SK-N-SH (cell line): ENCODE data around the gene ARL6IP5. TPM values are rescaled to one million over a fixed set of nuclear protein-coding genes. Genes with fewer than 3 reads are reported as not detected.

Source experiments
- CTCF ChIA-PET: fragments of 300-600, 350-600 bp; formaldehyde crosslinking; extraction: SDS; loops from one replicate; lab custom pipeline; 2021; lab: Yijun Ruan, JAX
- POLR2A ChIA-PET: fragments of 350-600 bp; sonication (Branson Sonifier 250); formaldehyde crosslinking; extraction: SDS; loops from one replicate; lab custom pipeline; 2020; ENCODE audit warnings: antibody characterized with exemption, inconsistent platforms; lab: Yijun Ruan, JAX
- DNase-seq: peaks from one replicate; pipeline ENCODE4 v3.0.0; 2012
- H2AFZ ChIP-seq: fragments of 200-600 bp; sonication (generic); 2 replicates; pipeline ENCODE4 v1.8.1; 2016; ENCODE audit warnings: antibody characterized with exemption, mild to moderate bottlenecking, low read depth
- H3F3A ChIP-seq: fragments of 200-600 bp; sonication (generic); replicated peaks from 2 replicates; pipeline ENCODE3; 2016; ENCODE audit warnings: antibody characterized with exemption, mild to moderate bottlenecking; ENCODE audit not compliant: insufficient read depth
- H3K27ac ChIP-seq, 2 experiments: fragments of 200-500 bp in 1 of 2; fragments of 200-600 bp in 1 of 2; sonication (Bioruptor generic) in 1 of 2; sonication (generic), shearing (Covaris generic) in 1 of 2; 2 replicates each; pipeline versions ENCODE4 v1.5.1 to v1.6.1; 2014 to 2016; ENCODE audit warnings: low read depth in 2 of 2, inconsistent platforms in 1 of 2, low read length in 1 of 2, mild to moderate bottlenecking in 1 of 2, mixed read lengths in 1 of 2
- H3K27me3 ChIP-seq: fragments of 200-600 bp; sonication (generic), shearing (Covaris generic); 2 replicates; pipeline ENCODE4 v1.6.1; 2016; ENCODE audit warnings: mixed run types; ENCODE audit not compliant: insufficient read depth
- H3K36me3 ChIP-seq, 2 experiments: fragments of 200-500 bp in 1 of 2; fragments of 200-600 bp in 1 of 2; sonication (Bioruptor generic) in 1 of 2; sonication (generic) in 1 of 2; replicated peaks in 1 of 2; 2 replicates each; pipeline versions ENCODE3 to v1.5.1; 2014 to 2016; ENCODE audit warnings: low read length in 1 of 2, mild to moderate bottlenecking in 1 of 2; ENCODE audit not compliant: insufficient read depth in 2 of 2, control insufficient read depth in 1 of 2
- H3K4me1 ChIP-seq, 2 experiments: fragments of 200-500 bp in 1 of 2; fragments of 200-600 bp in 1 of 2; sonication (Bioruptor generic) in 1 of 2; sonication (generic), shearing (Covaris generic) in 1 of 2; 2 replicates each; pipeline versions ENCODE4 v1.5.1 to v1.6.1; 2014 to 2016; ENCODE audit warnings: low read depth in 1 of 2, low read length in 1 of 2, mixed run types in 1 of 2; ENCODE audit not compliant: insufficient read depth in 2 of 2, control insufficient read depth in 1 of 2
- H3K4me2 ChIP-seq: fragments of 200-600 bp; sonication (generic), shearing (Covaris generic); 2 replicates; pipeline ENCODE4 v1.6.1; 2017; ENCODE audit warnings: mixed run types
- H3K4me3 ChIP-seq, 2 experiments: fragments of 200-500 bp in 1 of 2; fragments of 200-600 bp in 1 of 2; sonication (Bioruptor generic) in 1 of 2; sonication (generic), shearing (Covaris generic) in 1 of 2; 2 replicates each; pipeline versions ENCODE4 v1.5.1 to v1.8.1; 2014 to 2016; ENCODE audit warnings: low read depth in 2 of 2, inconsistent platforms in 1 of 2, low read length in 1 of 2, mild to moderate bottlenecking in 1 of 2, mixed read lengths in 1 of 2, moderate library complexity in 1 of 2
- H3K79me2 ChIP-seq: fragments of 200-600 bp; sonication (generic); 2 replicates; pipeline ENCODE4 v1.8.1; 2017; ENCODE audit warnings: mild to moderate bottlenecking; ENCODE audit not compliant: insufficient read depth
- H3K9ac ChIP-seq: fragments of 200-600 bp; sonication (generic); 2 replicates; pipeline ENCODE4 v1.6.1; 2017; ENCODE audit warnings: mixed run types
- H3K9me2 ChIP-seq: fragments of 200-600 bp; sonication (generic); 2 replicates; pipeline ENCODE4 v1.6.1; 2017; ENCODE audit warnings: mixed run types
- H3K9me3 ChIP-seq: fragments of 200-600 bp; sonication (generic); 2 replicates; pipeline ENCODE4 v1.6.1; 2017; ENCODE audit warnings: mixed run types, mild to moderate bottlenecking, moderate library complexity
- H4K20me1 ChIP-seq: fragments of 200-600 bp; sonication (generic); 2 replicates; pipeline ENCODE4 v1.6.1; 2017; ENCODE audit warnings: mild to moderate bottlenecking, mixed run types; ENCODE audit not compliant: insufficient read depth
- CHD2 ChIP-seq: fragments of 150-350 bp; IDR thresholded peaks from 2 replicates; pipeline ENCODE4 v1.6.1; 2018; ENCODE audit warnings: low read length; ENCODE audit not compliant: partially characterized antibody
- CTCF ChIP-seq: fragments of 200-600 bp; sonication (generic); IDR thresholded peaks from 2 replicates; pipeline ENCODE4 v1.6.1; 2017; ENCODE audit warnings: antibody characterized with exemption, mild to moderate bottlenecking, moderate library complexity
- ELF1 ChIP-seq: IDR thresholded peaks from 2 replicates; pipeline ENCODE4 v1.4.0; 2012
- EP300 ChIP-seq, 2 experiments: IDR thresholded peaks; 2 replicates each; pipeline versions ENCODE4 v1.4.0 to v1.6.1; 2012; ENCODE audit warnings: borderline replicate concordance in 1 of 2, low read depth in 1 of 2, low read length in 1 of 2
- EZH2phosphoT487 ChIP-seq: fragments of 200-600 bp; sonication (generic); IDR thresholded peaks from 2 replicates; pipeline ENCODE4 v1.6.1; 2017; ENCODE audit warnings: low read depth, mixed run types, mild to moderate bottlenecking, antibody characterized with exemption, moderate library complexity, borderline replicate concordance
- GATA2 ChIP-seq: sonication (generic); formaldehyde crosslinking; IDR thresholded peaks from 2 replicates; pipeline ENCODE4 v1.5.0; 2020; ENCODE audit warnings: mild to moderate bottlenecking, missing genetic modification reagents
- IRF3 ChIP-seq: fragments of 150-350 bp; IDR thresholded peaks from 2 replicates; pipeline ENCODE4 v1.6.1; 2016; ENCODE audit warnings: mild to moderate bottlenecking, low read depth, low read length
- JUND ChIP-seq: IDR thresholded peaks from 2 replicates; pipeline ENCODE4 v1.4.0; 2012
- MAX ChIP-seq: IDR thresholded peaks from 2 replicates; pipeline ENCODE4 v1.4.0; 2012; ENCODE audit warnings: low read depth
- MXI1 ChIP-seq: IDR thresholded peaks from 2 replicates; pipeline ENCODE4 v1.6.1; 2012; ENCODE audit warnings: mild to moderate bottlenecking, low read depth, low read length, improper control_type of control experiment
- NRF1 ChIP-seq: IDR thresholded peaks from 2 replicates; pipeline ENCODE4 v1.6.1; 2012; ENCODE audit warnings: low read depth, mild to moderate bottlenecking, low read length
- PBX3 ChIP-seq: IDR thresholded peaks from 2 replicates; pipeline ENCODE4; 2012
- RXRA ChIP-seq: IDR thresholded peaks from 2 replicates; pipeline ENCODE4 v1.4.0; 2012; ENCODE audit warnings: low read depth, mild to moderate bottlenecking, borderline replicate concordance
- SIN3A ChIP-seq: IDR thresholded peaks from 2 replicates; pipeline ENCODE4 v1.6.1; 2012; ENCODE audit warnings: low read depth, mild to moderate bottlenecking, low read length, moderate library complexity, borderline replicate concordance
- SMC3 ChIP-seq: IDR thresholded peaks from 2 replicates; pipeline ENCODE4 v1.6.1; 2012; ENCODE audit warnings: low read depth, low read length, improper control_type of control experiment
- TAF1 ChIP-seq: IDR thresholded peaks from 2 replicates; pipeline ENCODE4 v1.6.1; 2012; ENCODE audit warnings: low read depth, mild to moderate bottlenecking, low read length, moderate library complexity, borderline replicate concordance
- TEAD4 ChIP-seq: IDR thresholded peaks from 2 replicates; pipeline ENCODE4 v1.4.0; 2012; ENCODE audit warnings: mild to moderate bottlenecking, borderline replicate concordance; ENCODE audit not compliant: insufficient read depth
- USF1 ChIP-seq: IDR thresholded peaks from 2 replicates; pipeline ENCODE4 v1.4.0; 2012; ENCODE audit warnings: low read depth, borderline replicate concordance
- USF2 ChIP-seq: fragments of 150-350 bp; IDR thresholded peaks from 2 replicates; pipeline ENCODE4 v1.6.1; 2017; ENCODE audit warnings: antibody characterized with exemption, low read length, low read depth, borderline replicate concordance
- ZBTB33 ChIP-seq: IDR thresholded peaks from 2 replicates; pipeline ENCODE4 v1.4.0; 2012; ENCODE audit warnings: low read depth, borderline replicate concordance
- WGBS: methylation state at CpG from one replicate; pipeline ENCODE4 v1.1.6; 2017; ENCODE audit warnings: low lambda C conversion rate; 5-methylcytosine and 5-hydroxymethylcytosine counted together
- polyA plus RNA-seq, 3 experiments: library from polyadenylated mRNA; depleted of rRNA; stranded (reverse); fragments of >200 nt; gene quantifications; 2 replicates each; pipeline ENCODE4 v1.2.3, GENCODE V29; 2012

ARL6IP5 gene
- polyA plus RNA-seq, 1 of the 3 experiments (the other 2 are of a cell fraction), result 64.6 TPM

DNA sequence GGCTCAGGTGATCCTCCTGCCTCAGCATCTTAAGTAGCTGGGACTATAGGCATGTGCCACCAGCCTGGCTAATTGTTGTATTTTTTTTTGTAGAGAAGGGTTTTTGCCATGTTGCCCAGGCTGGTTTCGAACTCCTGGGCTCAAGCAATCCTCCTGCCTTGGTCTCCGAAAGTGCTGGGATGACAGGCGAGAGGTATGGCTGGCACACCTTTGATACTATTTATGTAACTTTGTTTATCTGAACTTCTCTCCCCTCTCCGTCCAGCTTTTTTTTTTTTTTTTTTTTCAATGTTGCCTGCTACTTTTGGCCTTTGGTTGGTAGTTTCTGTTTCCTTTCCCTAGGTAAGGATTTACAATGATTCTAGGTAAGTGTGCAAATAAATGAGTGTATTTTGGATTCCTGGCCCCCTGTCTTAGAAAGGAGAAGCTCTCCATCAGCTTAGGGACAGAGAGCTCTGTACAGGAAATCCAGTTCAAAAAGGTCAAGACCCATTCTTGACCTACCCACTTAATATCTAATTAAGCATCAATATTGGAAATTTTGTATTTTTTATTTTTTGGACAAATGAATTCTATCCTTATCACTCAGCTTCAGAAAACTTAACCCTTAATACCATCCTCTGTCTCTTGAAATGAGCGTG lies 6.8 kb downstream of the ARL6IP5 start:
- no peak for TF ChIP-seq CTCF
- no peak for TF ChIP-seq MXI1
- no peak for TF ChIP-seq SIN3A
- TF ChIP-seq JUND, result no peak
- TF ChIP-seq EZH2phosphoT487, result no peak
- TF ChIP-seq NRF1, result no peak
- TF ChIP-seq TAF1, result no peak
- TF ChIP-seq EP300 (IDR thresholded peaks at IDR 0.05; ENCODE audit: borderline replicate concordance in 1 of 2, low read depth in 1 of 2, low read length in 1 of 2), result no peak
- TF ChIP-seq GATA2, result no peak
- no peak for TF ChIP-seq USF2
- no peak for TF ChIP-seq TEAD4
- TF ChIP-seq CHD2, result no peak
- TF ChIP-seq IRF3, result no peak
- TF ChIP-seq ELF1, result no peak
- no peak for TF ChIP-seq USF1
- TF ChIP-seq ZBTB33, result no peak
- no peak for TF ChIP-seq MAX
- no peak for TF ChIP-seq RXRA
- TF ChIP-seq PBX3, result no peak
- TF ChIP-seq SMC3, result no peak
- Histone ChIP-seq H3K4me3 (no peak overlapping the region), H3K9me2 (no peaks in the 10 kb centered on the region), H3K4me1 (peaks cover 6 to 36% of the 10 kb centered on the region in 2 experiments), H4K20me1 (peaks cover 47% of the 10 kb centered on the region), H3K4me2 (no peak overlapping the region), H3K9me3 (no peaks in the 10 kb centered on the region), H3K27ac (no peak overlapping the region), H2AFZ (no peak overlapping the region), H3K9ac (no peak overlapping the region), H3K36me3 (peaks cover 0 to 31% of the 10 kb centered on the region in 2 experiments), H3K27me3 (no peaks in the 10 kb centered on the region), H3F3A (peaks cover 24% of the 10 kb centered on the region), H3K79me2 (peaks cover 92% of the 10 kb centered on the region)
- POLR2A ChIA-PET, result no interaction called here
- no peak for DNase-seq
- 94% methylated on average over 5 of the region's 5 CpGs for WGBS
- CTCF ChIA-PET, result interaction anchor here (0.8 to 1.8 kb wide), 3 partner anchors 18 to 215 kb away, joined by 3 to 4 read pairs (median 4); no protein-coding TSS in a partner anchor
